SK-N-SH (cell line): ENCODE measurements around the gene AATF. TPM values are rescaled to one million over a fixed set of nuclear protein-coding genes. Genes with fewer than 3 reads are reported as not detected.

Experiments
- CTCF ChIA-PET: fragments of 300-600, 350-600 bp; formaldehyde crosslinking; extraction: SDS; loops from one replicate; lab custom pipeline; 2021; lab: Yijun Ruan, JAX
- POLR2A ChIA-PET: fragments of 350-600 bp; sonication (Branson Sonifier 250); formaldehyde crosslinking; extraction: SDS; loops from one replicate; lab custom pipeline; 2020; ENCODE audit warnings: antibody characterized with exemption, inconsistent platforms; lab: Yijun Ruan, JAX
- DNase-seq: peaks from one replicate; pipeline ENCODE4 v3.0.0; 2012
- H2AFZ ChIP-seq: fragments of 200-600 bp; sonication (generic); 2 replicates; pipeline ENCODE4 v1.8.1; 2016; ENCODE audit warnings: antibody characterized with exemption, mild to moderate bottlenecking, low read depth
- H3F3A ChIP-seq: fragments of 200-600 bp; sonication (generic); replicated peaks from 2 replicates; pipeline ENCODE3; 2016; ENCODE audit warnings: antibody characterized with exemption, mild to moderate bottlenecking; ENCODE audit not compliant: insufficient read depth
- H3K27ac ChIP-seq, 2 experiments: fragments of 200-500 bp in 1 of 2; fragments of 200-600 bp in 1 of 2; sonication (Bioruptor generic) in 1 of 2; sonication (generic), shearing (Covaris generic) in 1 of 2; 2 replicates each; pipeline versions ENCODE4 v1.5.1 to v1.6.1; 2014 to 2016; ENCODE audit warnings: low read depth in 2 of 2, inconsistent platforms in 1 of 2, low read length in 1 of 2, mild to moderate bottlenecking in 1 of 2, mixed read lengths in 1 of 2
- H3K27me3 ChIP-seq: fragments of 200-600 bp; sonication (generic), shearing (Covaris generic); 2 replicates; pipeline ENCODE4 v1.6.1; 2016; ENCODE audit warnings: mixed run types; ENCODE audit not compliant: insufficient read depth
- H3K36me3 ChIP-seq, 2 experiments: fragments of 200-500 bp in 1 of 2; fragments of 200-600 bp in 1 of 2; sonication (Bioruptor generic) in 1 of 2; sonication (generic) in 1 of 2; replicated peaks in 1 of 2; 2 replicates each; pipeline versions ENCODE3 to v1.5.1; 2014 to 2016; ENCODE audit warnings: low read length in 1 of 2, mild to moderate bottlenecking in 1 of 2; ENCODE audit not compliant: insufficient read depth in 2 of 2, control insufficient read depth in 1 of 2
- H3K4me1 ChIP-seq, 2 experiments: fragments of 200-500 bp in 1 of 2; fragments of 200-600 bp in 1 of 2; sonication (Bioruptor generic) in 1 of 2; sonication (generic), shearing (Covaris generic) in 1 of 2; 2 replicates each; pipeline versions ENCODE4 v1.5.1 to v1.6.1; 2014 to 2016; ENCODE audit warnings: low read depth in 1 of 2, low read length in 1 of 2, mixed run types in 1 of 2; ENCODE audit not compliant: insufficient read depth in 2 of 2, control insufficient read depth in 1 of 2
- H3K4me2 ChIP-seq: fragments of 200-600 bp; sonication (generic), shearing (Covaris generic); 2 replicates; pipeline ENCODE4 v1.6.1; 2017; ENCODE audit warnings: mixed run types
- H3K4me3 ChIP-seq, 2 experiments: fragments of 200-500 bp in 1 of 2; fragments of 200-600 bp in 1 of 2; sonication (Bioruptor generic) in 1 of 2; sonication (generic), shearing (Covaris generic) in 1 of 2; 2 replicates each; pipeline versions ENCODE4 v1.5.1 to v1.8.1; 2014 to 2016; ENCODE audit warnings: low read depth in 2 of 2, inconsistent platforms in 1 of 2, low read length in 1 of 2, mild to moderate bottlenecking in 1 of 2, mixed read lengths in 1 of 2, moderate library complexity in 1 of 2
- H3K79me2 ChIP-seq: fragments of 200-600 bp; sonication (generic); 2 replicates; pipeline ENCODE4 v1.8.1; 2017; ENCODE audit warnings: mild to moderate bottlenecking; ENCODE audit not compliant: insufficient read depth
- H3K9ac ChIP-seq: fragments of 200-600 bp; sonication (generic); 2 replicates; pipeline ENCODE4 v1.6.1; 2017; ENCODE audit warnings: mixed run types
- H3K9me2 ChIP-seq: fragments of 200-600 bp; sonication (generic); 2 replicates; pipeline ENCODE4 v1.6.1; 2017; ENCODE audit warnings: mixed run types
- H3K9me3 ChIP-seq: fragments of 200-600 bp; sonication (generic); 2 replicates; pipeline ENCODE4 v1.6.1; 2017; ENCODE audit warnings: mixed run types, mild to moderate bottlenecking, moderate library complexity
- H4K20me1 ChIP-seq: fragments of 200-600 bp; sonication (generic); 2 replicates; pipeline ENCODE4 v1.6.1; 2017; ENCODE audit warnings: mild to moderate bottlenecking, mixed run types; ENCODE audit not compliant: insufficient read depth
- CHD2 ChIP-seq: fragments of 150-350 bp; IDR thresholded peaks from 2 replicates; pipeline ENCODE4 v1.6.1; 2018; ENCODE audit warnings: low read length; ENCODE audit not compliant: partially characterized antibody
- ELF1 ChIP-seq: IDR thresholded peaks from 2 replicates; pipeline ENCODE4 v1.4.0; 2012
- GABPA ChIP-seq: IDR thresholded peaks from 2 replicates; pipeline ENCODE4 v1.4.0; 2012; ENCODE audit warnings: low read depth, mild to moderate bottlenecking
- GATA2 ChIP-seq: sonication (generic); formaldehyde crosslinking; IDR thresholded peaks from 2 replicates; pipeline ENCODE4 v1.5.0; 2020; ENCODE audit warnings: mild to moderate bottlenecking, missing genetic modification reagents
- MEF2A ChIP-seq: IDR thresholded peaks from 2 replicates; pipeline ENCODE4 v1.4.0; 2012; ENCODE audit warnings: low read depth, borderline replicate concordance
- MXI1 ChIP-seq: IDR thresholded peaks from 2 replicates; pipeline ENCODE4 v1.6.1; 2012; ENCODE audit warnings: mild to moderate bottlenecking, low read depth, low read length, improper control_type of control experiment
- NRF1 ChIP-seq: IDR thresholded peaks from 2 replicates; pipeline ENCODE4 v1.6.1; 2012; ENCODE audit warnings: low read depth, mild to moderate bottlenecking, low read length
- POLR2AphosphoS5 ChIP-seq: IDR thresholded peaks from 2 replicates; pipeline ENCODE4 v1.6.1; 2012; ENCODE audit warnings: low read depth, low read length
- RAD21 ChIP-seq: IDR thresholded peaks from 2 replicates; pipeline ENCODE4 v1.6.1; 2012; ENCODE audit warnings: mild to moderate bottlenecking, low read length
- RCOR1 ChIP-seq: fragments of 150-350 bp; IDR thresholded peaks from 2 replicates; pipeline ENCODE4 v1.6.1; 2017; ENCODE audit warnings: antibody characterized with exemption, low read length
- REST ChIP-seq: IDR thresholded peaks from 2 replicates; pipeline ENCODE4 v1.6.1; 2012; ENCODE audit warnings: mild to moderate bottlenecking, low read depth, low read length, moderate library complexity
- RFX5 ChIP-seq: IDR thresholded peaks from 2 replicates; pipeline ENCODE4 v1.6.1; 2012; ENCODE audit warnings: mild to moderate bottlenecking, improper control_type of control experiment, low read length
- RXRA ChIP-seq: IDR thresholded peaks from 2 replicates; pipeline ENCODE4 v1.4.0; 2012; ENCODE audit warnings: low read depth, mild to moderate bottlenecking, borderline replicate concordance
- SIN3A ChIP-seq: IDR thresholded peaks from 2 replicates; pipeline ENCODE4 v1.6.1; 2012; ENCODE audit warnings: low read depth, mild to moderate bottlenecking, low read length, moderate library complexity, borderline replicate concordance
- SMC3 ChIP-seq: IDR thresholded peaks from 2 replicates; pipeline ENCODE4 v1.6.1; 2012; ENCODE audit warnings: low read depth, low read length, improper control_type of control experiment
- TAF1 ChIP-seq: IDR thresholded peaks from 2 replicates; pipeline ENCODE4 v1.6.1; 2012; ENCODE audit warnings: low read depth, mild to moderate bottlenecking, low read length, moderate library complexity, borderline replicate concordance
- TCF12 ChIP-seq: IDR thresholded peaks from 2 replicates; pipeline ENCODE4 v1.4.0; 2012
- TEAD4 ChIP-seq: IDR thresholded peaks from 2 replicates; pipeline ENCODE4 v1.4.0; 2012; ENCODE audit warnings: mild to moderate bottlenecking, borderline replicate concordance; ENCODE audit not compliant: insufficient read depth
- WGBS: methylation state at CpG from one replicate; pipeline ENCODE4 v1.1.6; 2017; ENCODE audit warnings: low lambda C conversion rate; 5-methylcytosine and 5-hydroxymethylcytosine counted together
- polyA plus RNA-seq, 3 experiments: library from polyadenylated mRNA; depleted of rRNA; stranded (reverse); fragments of >200 nt; gene quantifications; 2 replicates each; pipeline ENCODE4 v1.2.3, GENCODE V29; 2012
- TF ChIP-seq, protein P1 (sequence below): IDR thresholded peaks from 2 replicates; pipeline ENCODE4 v1.4.0; 2012; ENCODE audit warnings: low read depth, borderline replicate concordance

Gene AATF
- polyA plus RNA-seq, 1 of the 3 experiments (the other 2 are of a cell fraction), result 18.8 TPM

- Histone ChIP-seq H3K4me2 (no peak overlapping the region), H3K9me2 (no peaks in the 10 kb centered on the region), H3K9ac (no peak overlapping the region), H3K36me3 (peaks cover 7 to 11% of the 10 kb centered on the region in 2 experiments), H3K27ac (no peak overlapping the region), H2AFZ (no peak overlapping the region), H3K4me1 (peaks cover 0 to 3% of the 10 kb centered on the region in 2 experiments; a peak in 1 of 4 replicates), H3K9me3 (no peaks in the 10 kb centered on the region), H3F3A (no peaks in the 10 kb centered on the region), H3K4me3 (no peak overlapping the region), H3K27me3 (no peaks in the 10 kb centered on the region), H4K20me1 (no peaks in the 10 kb centered on the region), H3K79me2 (no peaks in the 10 kb centered on the region)
- ChIA-PET POLR2A (no interaction called here), CTCF (interaction anchor here (0.6 to 1.1 kb wide), 4 partner anchors 21 to 218 kb away, joined by 3 to 6 read pairs (median 3); no protein-coding TSS in a partner anchor)
- no peak for TF ChIP-seq CHD2
- no peak for TF ChIP-seq TCF12
- no peak for TF ChIP-seq GATA2 (CRISPR knock-in tag)
- TF ChIP-seq REST, result no peak
- TF ChIP-seq POLR2AphosphoS5, result no peak
- TF ChIP-seq SIN3A, result no peak
- no peak for TF ChIP-seq RCOR1
- TF ChIP-seq, protein P1, sequence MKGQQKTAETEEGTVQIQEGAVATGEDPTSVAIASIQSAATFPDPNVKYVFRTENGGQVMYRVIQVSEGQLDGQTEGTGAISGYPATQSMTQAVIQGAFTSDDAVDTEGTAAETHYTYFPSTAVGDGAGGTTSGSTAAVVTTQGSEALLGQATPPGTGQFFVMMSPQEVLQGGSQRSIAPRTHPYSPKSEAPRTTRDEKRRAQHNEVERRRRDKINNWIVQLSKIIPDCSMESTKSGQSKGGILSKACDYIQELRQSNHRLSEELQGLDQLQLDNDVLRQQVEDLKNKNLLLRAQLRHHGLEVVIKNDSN, result no peak
- TF ChIP-seq RFX5, result no peak
- no peak for TF ChIP-seq MEF2A
- TF ChIP-seq SMC3, result no peak
- TF ChIP-seq MXI1, result no peak
- TF ChIP-seq RAD21, result no peak
- TF ChIP-seq TAF1, result no peak
- DNase-seq, result no peak
- WGBS, result 92% methylated on average over 2 of the region's 2 CpGs
Observed at GRCh38 chr17:37025847-37026530, 77.2 kb downstream of the AATF start.

GRCh38 chr17:37026531-37026869 lies 77.7 kb downstream of the AATF start:
- TF ChIP-seq GABPA (no peak), ELF1 (no peak), TAF1 (no peak), RXRA (no peak), TEAD4 (no peak), NRF1 (no peak), MXI1 (no peak), SMC3 (no peak), GATA2 (CRISPR knock-in tag) (no peak)
- no peak overlapping the region for H3K27ac ChIP-seq
- no peak overlapping the region for H2AFZ ChIP-seq
- no peak overlapping the region for H3K4me3 ChIP-seq
- H3K27me3 ChIP-seq, result no peaks in the 10 kb centered on the region
- no peaks in the 10 kb centered on the region for H3K79me2 ChIP-seq
- no peak overlapping the region for H3K4me2 ChIP-seq
- 100% methylated on average over 1 of the region's 1 CpG for WGBS
- no peak for DNase-seq
- no peaks in the 10 kb centered on the region for H3F3A ChIP-seq
- no peaks in the 10 kb centered on the region for H3K9me3 ChIP-seq
- H4K20me1 ChIP-seq, result no peaks in the 10 kb centered on the region
- H3K4me1 ChIP-seq, result peaks cover 0 to 3% of the 10 kb centered on the region in 2 experiments; a peak in 1 of 4 replicates
- POLR2A ChIA-PET, result no interaction called here
- CTCF ChIA-PET, result interaction anchor here (0.6 to 1.1 kb wide), 4 partner anchors 21 to 218 kb away, joined by 3 to 6 read pairs (median 3); no protein-coding TSS in a partner anchor
- no peaks in the 10 kb centered on the region for H3K9me2 ChIP-seq
- H3K9ac ChIP-seq, result no peak overlapping the region
- H3K36me3 ChIP-seq, result peaks cover 12 to 17% of the 10 kb centered on the region in 2 experiments
